ENCODE data around the gene ZNF697.
A peak's percentile ranks its signal among the peaks of the same experiment; 100 is the strongest.
"Not testable (repeated sequence)": the region's sequence is repeated elsewhere in the genome, so short reads cannot be mapped to it uniquely, and the experiment has no call there.

ZNF697 gene

DNA sequence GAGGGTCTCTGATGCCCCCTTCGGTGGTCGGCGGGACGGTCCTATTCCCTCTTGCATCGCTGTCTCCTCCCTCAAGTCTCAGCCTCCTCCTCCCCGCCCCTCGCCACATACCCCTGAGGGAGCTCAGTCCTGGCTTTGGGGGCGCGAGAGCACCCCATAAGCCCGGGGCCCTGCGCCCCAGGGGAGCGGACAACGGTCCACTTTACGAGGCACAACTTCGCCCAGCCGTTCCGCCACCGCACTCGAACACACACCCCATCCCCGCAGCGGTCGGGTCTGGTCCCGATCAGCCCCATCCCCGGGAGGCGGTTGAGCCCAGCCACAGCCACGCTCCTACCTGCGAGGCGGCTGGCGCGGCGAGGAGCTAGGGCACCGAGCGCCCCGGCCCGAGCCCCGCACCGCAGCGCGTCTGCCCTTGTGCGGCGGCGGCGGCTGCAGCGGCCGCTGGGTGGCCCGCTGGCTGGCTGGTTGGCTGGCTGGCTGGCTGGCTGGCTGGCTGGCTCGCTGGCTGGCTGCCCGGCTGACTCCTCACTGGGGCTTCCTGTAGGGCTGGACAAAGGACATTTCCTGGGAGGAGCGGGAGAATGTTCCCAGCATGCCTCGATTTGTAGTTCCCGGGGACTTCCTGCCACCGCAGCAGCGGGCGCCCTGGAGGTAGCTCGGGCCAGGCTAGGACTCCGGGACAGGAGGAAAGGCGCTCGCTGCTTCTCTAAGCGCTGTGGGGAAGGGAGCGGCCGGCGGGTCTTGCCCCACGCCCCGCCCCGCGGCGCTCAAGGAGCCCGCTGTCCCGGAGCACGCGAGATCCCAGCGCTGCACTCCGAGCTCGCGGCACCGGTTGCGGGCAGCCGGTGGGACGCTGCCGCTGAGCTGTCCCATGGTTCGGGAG is at the start of gene ZNF697:
ZNF697 (minus strand) TSS at position 533 of the 886 bp plus-strand sequence. CDS start 22,166 bp downstream, outside the sequence.
- peak; percentile 73 to 97 (median 94) for DNase-seq

GRCh38 chr1:119697598-119697997 is 49.5 kb upstream of the ZNF697 start:
- no peak for DNase-seq

DNA sequence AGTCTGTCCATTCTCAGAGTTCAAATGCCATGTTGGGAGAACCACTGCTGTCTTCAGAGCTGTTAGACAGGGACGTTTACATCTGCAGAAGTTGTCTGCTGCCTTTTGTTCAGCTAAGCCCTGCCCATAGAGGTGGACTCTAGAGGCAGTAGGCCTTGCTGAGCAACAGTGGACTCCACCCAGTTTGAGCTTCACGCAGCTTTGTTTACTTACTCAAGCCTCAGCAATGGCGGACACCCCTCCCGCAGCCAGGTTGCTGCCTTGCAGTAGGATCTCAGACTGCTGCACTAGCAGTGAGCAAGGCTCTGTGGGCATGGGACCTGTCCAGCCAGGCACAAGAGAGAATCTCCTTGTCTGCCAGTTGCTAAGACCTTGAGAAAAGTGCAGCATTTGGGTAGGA is 48.8 kb upstream of the ZNF697 start:
- not testable (repeated sequence) for DNase-seq

DNA sequence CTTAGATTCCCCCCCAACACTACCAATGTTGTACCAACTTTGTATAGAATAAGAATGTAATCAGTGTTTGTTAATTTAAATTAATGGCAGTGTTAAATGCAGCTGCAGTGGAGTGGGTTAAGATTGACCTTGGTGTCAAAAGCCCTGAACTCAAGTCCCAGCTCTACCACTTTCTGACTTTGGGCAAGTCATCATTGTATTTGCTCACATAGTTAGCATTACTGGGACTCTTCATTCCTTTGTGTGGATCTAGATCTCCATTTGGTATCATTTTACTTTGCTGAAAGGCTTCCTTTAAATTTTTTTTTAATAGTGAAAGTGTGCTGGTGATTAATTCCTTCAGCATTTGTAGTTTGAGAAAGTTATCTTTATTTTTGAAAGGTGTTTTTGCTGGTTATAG is 41.4 kb upstream of the ZNF697 start:
- no peak for DNase-seq

GRCh38 chr1:119688810-119689209 is 40.7 kb upstream of the ZNF697 start:
- DNase-seq: no peak

GRCh38 chr1:119687434-119688079 is 39.5 kb upstream of the ZNF697 start:
- DNase-seq: no peak

DNA sequence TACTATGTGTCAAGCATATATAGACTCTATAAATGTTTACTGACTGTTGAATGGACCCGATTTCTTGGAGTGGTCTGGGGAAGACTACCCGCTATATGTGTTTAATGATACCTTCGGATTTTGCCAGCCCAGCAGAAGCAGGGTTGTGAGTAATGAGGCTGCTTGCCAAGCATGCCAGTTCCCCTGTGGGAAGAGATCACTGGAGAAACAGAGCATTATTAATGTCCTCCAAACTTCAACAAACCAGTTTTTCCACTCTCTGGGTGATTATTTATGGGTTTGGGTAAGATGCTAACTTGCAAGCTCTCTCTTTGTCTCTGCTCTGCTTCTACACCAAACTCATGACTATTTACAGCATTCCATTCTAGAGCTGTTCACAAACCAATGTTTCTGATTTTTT is 38.6 kb upstream of the ZNF697 start:
- DNase-seq: no peak

GRCh38 chr1:119683893-119684292 is 35.8 kb upstream of the ZNF697 start:
- no peak for DNase-seq

GRCh38 chr1:119682141-119682540 is 34.1 kb upstream of the ZNF697 start:
- DNase-seq: no peak

- no peak for DNase-seq
Measured at GRCh38 chr1:119681560-119681959, 33.5 kb upstream of the ZNF697 start.

DNA sequence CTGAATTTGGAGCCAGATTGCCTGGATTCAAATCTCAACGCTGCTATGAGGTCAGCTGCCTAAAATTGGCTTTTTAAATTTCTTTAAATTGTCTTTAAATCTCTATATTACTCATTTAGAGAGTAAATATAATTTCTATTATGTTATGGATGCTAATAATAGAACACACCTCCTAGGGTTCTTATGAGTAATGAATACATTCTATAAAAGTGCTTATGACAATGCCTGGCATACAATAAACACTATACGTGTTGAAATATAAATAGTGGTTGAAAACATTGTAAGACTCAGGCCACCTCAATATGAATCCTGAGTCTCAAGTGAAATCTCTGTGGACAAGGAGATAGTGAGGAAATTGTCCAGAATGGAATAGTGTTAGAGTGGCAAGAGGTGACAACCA is 32.7 kb upstream of the ZNF697 start:
- no peak for DNase-seq

DNA sequence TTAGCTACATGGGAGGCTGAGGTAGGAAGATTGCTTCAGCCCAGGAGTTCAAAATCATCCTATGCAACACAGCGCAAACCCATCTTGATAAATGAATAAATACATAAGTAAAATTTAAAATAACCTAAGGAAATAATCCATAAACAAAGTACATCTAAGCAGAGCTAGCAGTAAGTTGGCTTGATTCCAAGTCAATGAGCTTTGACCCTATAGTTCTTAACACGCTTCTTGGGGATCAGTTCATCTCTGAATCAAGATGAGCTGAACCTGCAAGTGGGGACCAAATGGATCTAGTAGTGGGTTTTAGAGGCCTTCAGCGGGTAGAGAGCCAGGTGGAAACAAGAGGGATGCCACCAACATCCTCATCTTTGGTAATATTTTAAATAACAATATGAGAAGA is 32.1 kb upstream of the ZNF697 start:
- DNase-seq: no peak

DNA sequence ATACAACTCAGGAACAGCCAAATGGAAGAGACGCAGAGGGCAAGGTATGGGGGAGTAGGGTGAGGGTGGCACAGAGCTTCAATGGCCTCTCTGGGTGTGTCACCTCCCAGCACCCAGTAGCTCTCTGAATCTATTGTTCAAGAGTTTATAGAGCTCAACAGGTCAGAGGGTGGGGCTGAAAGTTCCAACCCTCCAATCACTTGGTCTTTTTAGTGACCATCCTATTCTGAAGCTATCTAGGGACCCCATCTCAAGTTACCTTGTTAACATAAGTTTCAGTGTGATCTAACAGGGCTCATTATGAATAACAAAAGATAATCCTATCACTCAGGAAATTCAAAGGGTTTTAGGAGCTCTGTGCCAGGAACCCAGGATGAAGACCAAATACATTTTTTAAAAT is 31.2 kb upstream of the ZNF697 start:
- no peak for DNase-seq

GRCh38 chr1:119676571-119677206 is 28.6 kb upstream of the ZNF697 start:
- DNase-seq: no peak

DNA sequence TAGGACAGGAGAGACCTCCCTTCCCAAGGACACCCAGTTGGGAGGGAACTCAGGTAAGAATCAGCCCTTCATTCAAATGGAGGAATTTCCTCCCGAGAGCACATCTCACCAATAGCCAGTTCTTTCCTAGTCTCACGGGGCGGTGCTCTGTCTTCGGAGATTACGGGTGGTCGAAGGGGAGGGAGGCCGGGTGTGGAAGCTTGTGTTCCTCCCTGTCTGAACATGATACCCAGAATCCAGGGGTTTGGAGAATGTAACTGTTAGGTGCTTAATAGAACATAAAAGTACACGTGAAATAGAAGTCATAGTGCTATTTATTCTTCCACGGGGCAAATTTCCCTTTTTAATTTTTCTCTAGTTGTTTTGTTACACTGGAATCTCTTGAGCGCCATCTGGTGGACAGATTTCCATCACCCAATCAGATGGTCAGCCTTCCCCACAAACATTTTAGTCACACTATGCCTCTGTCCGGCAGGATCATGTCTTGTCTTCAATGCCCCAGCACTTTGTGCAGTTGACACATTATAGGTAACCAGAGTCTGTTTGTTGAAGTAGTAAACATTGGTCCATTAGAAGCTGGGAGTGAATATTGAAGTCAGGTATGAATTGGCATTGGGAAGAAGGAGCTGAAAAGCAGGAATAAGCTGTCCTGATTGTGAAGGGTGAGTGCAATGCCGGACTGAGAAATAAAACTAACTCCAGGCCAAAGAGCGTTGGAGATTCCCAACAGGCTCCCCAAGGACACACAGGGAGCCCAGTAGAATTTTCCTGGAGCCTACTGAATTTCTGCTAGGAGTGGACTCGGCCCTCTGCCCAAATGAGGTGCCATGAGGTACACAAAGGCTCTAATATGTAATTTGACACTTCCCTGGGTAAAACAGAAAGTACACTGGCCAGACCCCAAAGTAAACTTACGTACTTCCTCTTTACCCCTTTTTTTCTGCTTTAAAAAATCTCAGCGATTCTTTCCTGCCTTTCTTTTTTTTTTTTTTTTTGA is 27.6 kb upstream of the ZNF697 start:
- peak in 12 of 14 donors; percentile 18 to 84 (median 54) for DNase-seq

- DNase-seq: peak in 5 of 14 donors; percentile 18 to 43 (median 20)
Measured at GRCh38 chr1:119674835-119675289, 26.8 kb upstream of the ZNF697 start.

- no peak for DNase-seq
Measured at GRCh38 chr1:119674111-119674526, 26.1 kb upstream of the ZNF697 start.

DNA sequence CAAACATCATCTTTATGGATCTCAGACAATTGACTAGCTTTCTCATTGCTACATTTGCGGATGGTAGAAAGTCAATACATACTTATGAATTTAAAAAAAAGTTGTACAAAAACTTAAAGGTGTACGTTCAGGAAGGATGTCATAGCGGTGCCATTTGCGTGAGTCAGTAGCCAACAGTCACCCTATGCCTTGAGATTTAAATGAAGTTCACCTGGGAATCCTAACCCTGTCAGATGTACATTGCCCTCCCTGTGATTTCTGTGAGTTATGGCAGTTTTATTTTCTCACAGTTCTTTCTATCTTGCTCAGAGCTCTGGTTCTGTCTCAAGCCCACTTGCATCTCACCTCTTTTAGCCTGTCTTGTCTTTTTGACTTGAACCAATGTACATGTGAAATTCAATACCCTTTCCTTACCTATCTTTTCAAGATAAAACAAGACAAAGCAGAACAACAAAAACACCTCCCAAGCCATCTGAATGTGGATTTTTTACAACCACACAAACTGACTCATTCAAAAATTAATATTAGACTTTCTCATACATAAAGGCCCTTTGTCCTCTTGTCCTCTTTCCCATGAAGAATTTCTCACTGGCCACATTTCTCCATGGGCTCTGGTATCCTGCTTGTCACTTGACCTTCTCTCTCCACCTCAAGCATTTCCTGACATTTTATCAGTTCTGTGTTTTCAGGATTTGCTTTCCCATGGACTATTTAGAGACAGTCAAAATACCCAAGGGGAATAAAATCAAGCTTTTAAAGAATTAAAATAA is 25.3 kb upstream of the ZNF697 start:
- DNase-seq: no peak

GRCh38 chr1:119670898-119671297 is 22.8 kb upstream of the ZNF697 start:
- DNase-seq: no peak

- DNase-seq: no peak
Measured at GRCh38 chr1:119667173-119667572, 19.1 kb upstream of the ZNF697 start.

GRCh38 chr1:119664067-119664466 is 16.0 kb upstream of the ZNF697 start:
- no peak for DNase-seq

Measured in C1 segment of cervical spinal cord (tissue), 14 donors.